SK-N-SH (cell line): ENCODE measurements around the gene PEMT. TPM values are rescaled to one million over a fixed set of nuclear protein-coding genes. Genes with fewer than 3 reads are reported as not detected.

Experiments
- CTCF ChIA-PET: fragments of 300-600, 350-600 bp; formaldehyde crosslinking; extraction: SDS; loops from one replicate; lab custom pipeline; 2021; lab: Yijun Ruan, JAX
- POLR2A ChIA-PET: fragments of 350-600 bp; sonication (Branson Sonifier 250); formaldehyde crosslinking; extraction: SDS; loops from one replicate; lab custom pipeline; 2020; ENCODE audit warnings: antibody characterized with exemption, inconsistent platforms; lab: Yijun Ruan, JAX
- DNase-seq: peaks from one replicate; pipeline ENCODE4 v3.0.0; 2012
- H2AFZ ChIP-seq: fragments of 200-600 bp; sonication (generic); 2 replicates; pipeline ENCODE4 v1.8.1; 2016; ENCODE audit warnings: antibody characterized with exemption, mild to moderate bottlenecking, low read depth
- H3F3A ChIP-seq: fragments of 200-600 bp; sonication (generic); replicated peaks from 2 replicates; pipeline ENCODE3; 2016; ENCODE audit warnings: antibody characterized with exemption, mild to moderate bottlenecking; ENCODE audit not compliant: insufficient read depth
- H3K27ac ChIP-seq, 2 experiments: fragments of 200-500 bp in 1 of 2; fragments of 200-600 bp in 1 of 2; sonication (Bioruptor generic) in 1 of 2; sonication (generic), shearing (Covaris generic) in 1 of 2; 2 replicates each; pipeline versions ENCODE4 v1.5.1 to v1.6.1; 2014 to 2016; ENCODE audit warnings: low read depth in 2 of 2, inconsistent platforms in 1 of 2, low read length in 1 of 2, mild to moderate bottlenecking in 1 of 2, mixed read lengths in 1 of 2
- H3K27me3 ChIP-seq: fragments of 200-600 bp; sonication (generic), shearing (Covaris generic); 2 replicates; pipeline ENCODE4 v1.6.1; 2016; ENCODE audit warnings: mixed run types; ENCODE audit not compliant: insufficient read depth
- H3K36me3 ChIP-seq, 2 experiments: fragments of 200-500 bp in 1 of 2; fragments of 200-600 bp in 1 of 2; sonication (Bioruptor generic) in 1 of 2; sonication (generic) in 1 of 2; replicated peaks in 1 of 2; 2 replicates each; pipeline versions ENCODE3 to v1.5.1; 2014 to 2016; ENCODE audit warnings: low read length in 1 of 2, mild to moderate bottlenecking in 1 of 2; ENCODE audit not compliant: insufficient read depth in 2 of 2, control insufficient read depth in 1 of 2
- H3K4me1 ChIP-seq, 2 experiments: fragments of 200-500 bp in 1 of 2; fragments of 200-600 bp in 1 of 2; sonication (Bioruptor generic) in 1 of 2; sonication (generic), shearing (Covaris generic) in 1 of 2; 2 replicates each; pipeline versions ENCODE4 v1.5.1 to v1.6.1; 2014 to 2016; ENCODE audit warnings: low read depth in 1 of 2, low read length in 1 of 2, mixed run types in 1 of 2; ENCODE audit not compliant: insufficient read depth in 2 of 2, control insufficient read depth in 1 of 2
- H3K4me2 ChIP-seq: fragments of 200-600 bp; sonication (generic), shearing (Covaris generic); 2 replicates; pipeline ENCODE4 v1.6.1; 2017; ENCODE audit warnings: mixed run types
- H3K4me3 ChIP-seq, 2 experiments: fragments of 200-500 bp in 1 of 2; fragments of 200-600 bp in 1 of 2; sonication (Bioruptor generic) in 1 of 2; sonication (generic), shearing (Covaris generic) in 1 of 2; 2 replicates each; pipeline versions ENCODE4 v1.5.1 to v1.8.1; 2014 to 2016; ENCODE audit warnings: low read depth in 2 of 2, inconsistent platforms in 1 of 2, low read length in 1 of 2, mild to moderate bottlenecking in 1 of 2, mixed read lengths in 1 of 2, moderate library complexity in 1 of 2
- H3K79me2 ChIP-seq: fragments of 200-600 bp; sonication (generic); 2 replicates; pipeline ENCODE4 v1.8.1; 2017; ENCODE audit warnings: mild to moderate bottlenecking; ENCODE audit not compliant: insufficient read depth
- H3K9ac ChIP-seq: fragments of 200-600 bp; sonication (generic); 2 replicates; pipeline ENCODE4 v1.6.1; 2017; ENCODE audit warnings: mixed run types
- H3K9me2 ChIP-seq: fragments of 200-600 bp; sonication (generic); 2 replicates; pipeline ENCODE4 v1.6.1; 2017; ENCODE audit warnings: mixed run types
- H3K9me3 ChIP-seq: fragments of 200-600 bp; sonication (generic); 2 replicates; pipeline ENCODE4 v1.6.1; 2017; ENCODE audit warnings: mixed run types, mild to moderate bottlenecking, moderate library complexity
- H4K20me1 ChIP-seq: fragments of 200-600 bp; sonication (generic); 2 replicates; pipeline ENCODE4 v1.6.1; 2017; ENCODE audit warnings: mild to moderate bottlenecking, mixed run types; ENCODE audit not compliant: insufficient read depth
- CHD2 ChIP-seq: fragments of 150-350 bp; IDR thresholded peaks from 2 replicates; pipeline ENCODE4 v1.6.1; 2018; ENCODE audit warnings: low read length; ENCODE audit not compliant: partially characterized antibody
- EP300 ChIP-seq, 2 experiments: IDR thresholded peaks; 2 replicates each; pipeline versions ENCODE4 v1.4.0 to v1.6.1; 2012; ENCODE audit warnings: borderline replicate concordance in 1 of 2, low read depth in 1 of 2, low read length in 1 of 2
- EZH2phosphoT487 ChIP-seq: fragments of 200-600 bp; sonication (generic); IDR thresholded peaks from 2 replicates; pipeline ENCODE4 v1.6.1; 2017; ENCODE audit warnings: low read depth, mixed run types, mild to moderate bottlenecking, antibody characterized with exemption, moderate library complexity, borderline replicate concordance
- FOXM1 ChIP-seq: IDR thresholded peaks from 2 replicates; pipeline ENCODE4 v1.4.0; 2012; ENCODE audit warnings: low read depth, mild to moderate bottlenecking
- GATA2 ChIP-seq: sonication (generic); formaldehyde crosslinking; IDR thresholded peaks from 2 replicates; pipeline ENCODE4 v1.5.0; 2020; ENCODE audit warnings: mild to moderate bottlenecking, missing genetic modification reagents
- MEF2A ChIP-seq: IDR thresholded peaks from 2 replicates; pipeline ENCODE4 v1.4.0; 2012; ENCODE audit warnings: low read depth, borderline replicate concordance
- NFIC ChIP-seq: IDR thresholded peaks from 2 replicates; pipeline ENCODE4 v1.4.0; 2012; ENCODE audit warnings: borderline replicate concordance
- RAD21 ChIP-seq: IDR thresholded peaks from 2 replicates; pipeline ENCODE4 v1.6.1; 2012; ENCODE audit warnings: mild to moderate bottlenecking, low read length
- RCOR1 ChIP-seq: fragments of 150-350 bp; IDR thresholded peaks from 2 replicates; pipeline ENCODE4 v1.6.1; 2017; ENCODE audit warnings: antibody characterized with exemption, low read length
- RXRA ChIP-seq: IDR thresholded peaks from 2 replicates; pipeline ENCODE4 v1.4.0; 2012; ENCODE audit warnings: low read depth, mild to moderate bottlenecking, borderline replicate concordance
- SIN3A ChIP-seq: IDR thresholded peaks from 2 replicates; pipeline ENCODE4 v1.6.1; 2012; ENCODE audit warnings: low read depth, mild to moderate bottlenecking, low read length, moderate library complexity, borderline replicate concordance
- SMC3 ChIP-seq: IDR thresholded peaks from 2 replicates; pipeline ENCODE4 v1.6.1; 2012; ENCODE audit warnings: low read depth, low read length, improper control_type of control experiment
- TAF1 ChIP-seq: IDR thresholded peaks from 2 replicates; pipeline ENCODE4 v1.6.1; 2012; ENCODE audit warnings: low read depth, mild to moderate bottlenecking, low read length, moderate library complexity, borderline replicate concordance
- TCF12 ChIP-seq: IDR thresholded peaks from 2 replicates; pipeline ENCODE4 v1.4.0; 2012
- TEAD4 ChIP-seq: IDR thresholded peaks from 2 replicates; pipeline ENCODE4 v1.4.0; 2012; ENCODE audit warnings: mild to moderate bottlenecking, borderline replicate concordance; ENCODE audit not compliant: insufficient read depth
- WGBS: methylation state at CpG from one replicate; pipeline ENCODE4 v1.1.6; 2017; ENCODE audit warnings: low lambda C conversion rate; 5-methylcytosine and 5-hydroxymethylcytosine counted together
- polyA plus RNA-seq, 3 experiments: library from polyadenylated mRNA; depleted of rRNA; stranded (reverse); fragments of >200 nt; gene quantifications; 2 replicates each; pipeline ENCODE4 v1.2.3, GENCODE V29; 2012
- TF ChIP-seq, protein P1 (sequence below): IDR thresholded peaks from 2 replicates; pipeline ENCODE4 v1.6.1; 2012; ENCODE audit warnings: mild to moderate bottlenecking, low read depth, low read length, moderate library complexity
- TF ChIP-seq, protein P2 (sequence below): IDR thresholded peaks from 2 replicates; pipeline ENCODE4 v1.4.0; 2012; ENCODE audit warnings: low read depth, borderline replicate concordance
- TF ChIP-seq, protein P3 (sequence below): IDR thresholded peaks from 2 replicates; pipeline ENCODE4 v1.4.0; 2012; ENCODE audit warnings: low read depth, borderline replicate concordance
- TF ChIP-seq, protein P4 (sequence below): fragments of 150-350 bp; IDR thresholded peaks from 2 replicates; pipeline ENCODE4 v1.6.1; 2017; ENCODE audit warnings: antibody characterized with exemption, low read length, low read depth, borderline replicate concordance

Gene PEMT
- polyA plus RNA-seq, 1 of the 3 experiments (the other 2 are of a cell fraction), result 52.8 TPM

DNA sequence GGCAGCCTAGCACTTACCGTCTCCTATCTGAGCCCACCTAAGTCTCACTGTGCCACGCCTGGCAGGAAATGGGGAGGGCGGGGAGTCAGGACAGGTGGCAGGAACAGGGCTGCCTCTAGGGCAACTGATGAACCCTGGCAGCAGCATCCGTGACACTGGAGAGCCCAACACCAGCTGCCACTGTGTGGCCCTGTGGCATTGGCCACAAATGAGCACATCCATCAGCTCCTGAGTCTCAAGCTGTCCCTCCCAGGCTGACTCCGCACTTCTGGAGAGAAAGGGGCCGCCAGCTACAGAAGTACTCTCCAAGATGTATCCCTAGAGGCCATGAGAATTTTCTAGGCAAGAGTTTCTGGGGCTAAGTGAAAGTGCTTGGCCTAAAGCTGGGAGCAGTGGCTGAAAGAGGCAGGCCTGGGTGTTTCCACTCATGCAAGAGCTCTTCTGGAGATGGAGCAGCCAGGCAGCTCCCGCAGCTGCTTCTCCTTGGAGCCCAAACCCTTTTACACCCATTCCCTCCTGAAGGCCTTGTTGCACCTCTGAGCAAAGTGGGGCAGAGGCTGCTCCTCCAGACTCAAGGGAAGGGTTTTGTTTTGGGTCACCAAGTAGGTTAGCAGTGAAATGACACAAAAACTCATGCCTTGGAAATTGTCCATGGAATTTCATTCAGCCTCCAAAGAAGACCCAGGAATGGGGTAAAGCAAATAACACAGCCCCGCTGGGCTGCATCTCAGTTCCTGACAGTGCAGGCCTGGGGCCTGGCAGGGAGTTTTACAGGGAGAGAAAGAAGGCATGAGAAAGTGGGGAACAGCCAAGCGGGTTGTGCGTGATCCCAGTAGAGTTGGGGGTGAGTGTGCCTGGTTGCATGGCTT, 25.8 kb downstream of the PEMT start:
- 96% methylated on average over 10 of the region's 10 CpGs for WGBS
- 0 out of 2 replicates have a peak, but pooled peaks cover 4% of the 10 kb centered on the region for H4K20me1 ChIP-seq
- CTCF ChIA-PET, result interaction anchor here (0.5 to 8.1 kb wide), 3 partner anchors 48 to 284 kb away, joined by 3 to 185 read pairs (median 3); partner anchors contain the start of genes COPS3 and RASD1
- no peak overlapping the region for H3K4me2 ChIP-seq
- no peak overlapping the region for H3K9ac ChIP-seq
- no peaks in the 10 kb centered on the region for H3K79me2 ChIP-seq
- no peak overlapping the region for H2AFZ ChIP-seq
- POLR2A ChIA-PET, result interaction anchor here (1.5 kb wide), 1 partner anchor 69 kb away, joined by 6 read pairs; the partner anchor contains the start of gene RASD1
- no peak for TF ChIP-seq NFIC
- TF ChIP-seq EZH2phosphoT487, result no peak
- no peak for TF ChIP-seq SIN3A
- no peak for TF ChIP-seq RCOR1
- TF ChIP-seq, protein P1, sequence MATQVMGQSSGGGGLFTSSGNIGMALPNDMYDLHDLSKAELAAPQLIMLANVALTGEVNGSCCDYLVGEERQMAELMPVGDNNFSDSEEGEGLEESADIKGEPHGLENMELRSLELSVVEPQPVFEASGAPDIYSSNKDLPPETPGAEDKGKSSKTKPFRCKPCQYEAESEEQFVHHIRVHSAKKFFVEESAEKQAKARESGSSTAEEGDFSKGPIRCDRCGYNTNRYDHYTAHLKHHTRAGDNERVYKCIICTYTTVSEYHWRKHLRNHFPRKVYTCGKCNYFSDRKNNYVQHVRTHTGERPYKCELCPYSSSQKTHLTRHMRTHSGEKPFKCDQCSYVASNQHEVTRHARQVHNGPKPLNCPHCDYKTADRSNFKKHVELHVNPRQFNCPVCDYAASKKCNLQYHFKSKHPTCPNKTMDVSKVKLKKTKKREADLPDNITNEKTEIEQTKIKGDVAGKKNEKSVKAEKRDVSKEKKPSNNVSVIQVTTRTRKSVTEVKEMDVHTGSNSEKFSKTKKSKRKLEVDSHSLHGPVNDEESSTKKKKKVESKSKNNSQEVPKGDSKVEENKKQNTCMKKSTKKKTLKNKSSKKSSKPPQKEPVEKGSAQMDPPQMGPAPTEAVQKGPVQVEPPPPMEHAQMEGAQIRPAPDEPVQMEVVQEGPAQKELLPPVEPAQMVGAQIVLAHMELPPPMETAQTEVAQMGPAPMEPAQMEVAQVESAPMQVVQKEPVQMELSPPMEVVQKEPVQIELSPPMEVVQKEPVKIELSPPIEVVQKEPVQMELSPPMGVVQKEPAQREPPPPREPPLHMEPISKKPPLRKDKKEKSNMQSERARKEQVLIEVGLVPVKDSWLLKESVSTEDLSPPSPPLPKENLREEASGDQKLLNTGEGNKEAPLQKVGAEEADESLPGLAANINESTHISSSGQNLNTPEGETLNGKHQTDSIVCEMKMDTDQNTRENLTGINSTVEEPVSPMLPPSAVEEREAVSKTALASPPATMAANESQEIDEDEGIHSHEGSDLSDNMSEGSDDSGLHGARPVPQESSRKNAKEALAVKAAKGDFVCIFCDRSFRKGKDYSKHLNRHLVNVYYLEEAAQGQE, result no peak
- no peak for TF ChIP-seq CHD2
- TF ChIP-seq, protein P2, sequence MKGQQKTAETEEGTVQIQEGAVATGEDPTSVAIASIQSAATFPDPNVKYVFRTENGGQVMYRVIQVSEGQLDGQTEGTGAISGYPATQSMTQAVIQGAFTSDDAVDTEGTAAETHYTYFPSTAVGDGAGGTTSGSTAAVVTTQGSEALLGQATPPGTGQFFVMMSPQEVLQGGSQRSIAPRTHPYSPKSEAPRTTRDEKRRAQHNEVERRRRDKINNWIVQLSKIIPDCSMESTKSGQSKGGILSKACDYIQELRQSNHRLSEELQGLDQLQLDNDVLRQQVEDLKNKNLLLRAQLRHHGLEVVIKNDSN, result no peak
- no peak for TF ChIP-seq RXRA
- H3K27ac ChIP-seq, result no peak overlapping the region; a peak in 1 of 4 replicates
- H3K27me3 ChIP-seq, result no peaks in the 10 kb centered on the region
- no peaks in the 10 kb centered on the region for H3K9me3 ChIP-seq
- DNase-seq, result no peak
- H3K4me1 ChIP-seq, result peaks cover 0 to 48% of the 10 kb centered on the region in 2 experiments; a peak in 1 of 4 replicates
- no peak overlapping the region for H3K4me3 ChIP-seq
- H3K9me2 ChIP-seq, result no peaks in the 10 kb centered on the region
- H3F3A ChIP-seq, result no peaks in the 10 kb centered on the region
- H3K36me3 ChIP-seq, result no peaks in the 10 kb centered on the region

DNA sequence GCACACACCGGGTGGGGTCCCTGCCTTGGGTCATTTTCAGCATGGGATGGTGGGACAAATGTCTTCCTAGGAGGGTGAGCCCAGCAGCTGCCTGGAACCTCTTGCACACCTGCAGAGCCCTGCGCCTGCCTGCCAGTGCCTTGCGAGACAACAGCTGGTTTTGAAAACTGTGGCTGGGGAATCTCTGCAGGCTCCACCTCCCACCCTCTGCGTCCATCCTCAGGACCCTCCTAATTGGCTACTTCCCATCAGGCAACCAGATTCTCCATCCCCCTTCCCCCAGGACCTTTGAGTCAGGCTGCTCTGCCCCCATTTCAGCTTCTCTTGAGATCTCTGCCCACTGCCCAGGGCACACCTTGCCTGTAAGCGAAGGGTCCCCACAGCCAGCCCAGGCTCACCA, 26.6 kb downstream of the PEMT start:
- 0 out of 2 replicates have a peak, but pooled peaks cover 4% of the 10 kb centered on the region for H4K20me1 ChIP-seq
- peaks cover 0 to 40% of the 10 kb centered on the region in 2 experiments; a peak in 1 of 4 replicates for H3K4me1 ChIP-seq
- no peak overlapping the region for H2AFZ ChIP-seq
- H3K9ac ChIP-seq, result no peak overlapping the region
- CTCF ChIA-PET, result interaction anchor here (0.5 to 8.1 kb wide), 5 partner anchors 18 to 284 kb away, joined by 3 to 185 read pairs (median 3); partner anchors contain the start of genes COPS3 and RASD1
- no peaks in the 10 kb centered on the region for H3K27me3 ChIP-seq
- H3K27ac ChIP-seq, result no peak overlapping the region
- no peak overlapping the region for H3K4me2 ChIP-seq
- no peak overlapping the region for H3K4me3 ChIP-seq
- no peaks in the 10 kb centered on the region for H3K9me3 ChIP-seq
- POLR2A ChIA-PET, result interaction anchor here (1.5 kb wide), 1 partner anchor 68 kb away, joined by 6 read pairs; the partner anchor contains the start of gene RASD1
- WGBS, result 96% methylated on average over 2 of the region's 5 CpGs
- H3F3A ChIP-seq, result no peaks in the 10 kb centered on the region
- DNase-seq, result no peak
- H3K36me3 ChIP-seq, result no peaks in the 10 kb centered on the region
- H3K9me2 ChIP-seq, result no peaks in the 10 kb centered on the region
- no peaks in the 10 kb centered on the region for H3K79me2 ChIP-seq
- TF ChIP-seq SMC3 (no peak), FOXM1 (no peak), RAD21 (no peak), SIN3A (no peak), TAF1 (no peak), EP300 (IDR thresholded peaks at IDR 0.05; ENCODE audit: borderline replicate concordance in 1 of 2, low read depth in 1 of 2, low read length in 1 of 2) (no peak), CHD2 (no peak), TEAD4 (no peak), MEF2A (no peak), TCF12 (no peak), GATA2 (CRISPR knock-in tag) (no peak)
- TF ChIP-seq, protein P3, sequence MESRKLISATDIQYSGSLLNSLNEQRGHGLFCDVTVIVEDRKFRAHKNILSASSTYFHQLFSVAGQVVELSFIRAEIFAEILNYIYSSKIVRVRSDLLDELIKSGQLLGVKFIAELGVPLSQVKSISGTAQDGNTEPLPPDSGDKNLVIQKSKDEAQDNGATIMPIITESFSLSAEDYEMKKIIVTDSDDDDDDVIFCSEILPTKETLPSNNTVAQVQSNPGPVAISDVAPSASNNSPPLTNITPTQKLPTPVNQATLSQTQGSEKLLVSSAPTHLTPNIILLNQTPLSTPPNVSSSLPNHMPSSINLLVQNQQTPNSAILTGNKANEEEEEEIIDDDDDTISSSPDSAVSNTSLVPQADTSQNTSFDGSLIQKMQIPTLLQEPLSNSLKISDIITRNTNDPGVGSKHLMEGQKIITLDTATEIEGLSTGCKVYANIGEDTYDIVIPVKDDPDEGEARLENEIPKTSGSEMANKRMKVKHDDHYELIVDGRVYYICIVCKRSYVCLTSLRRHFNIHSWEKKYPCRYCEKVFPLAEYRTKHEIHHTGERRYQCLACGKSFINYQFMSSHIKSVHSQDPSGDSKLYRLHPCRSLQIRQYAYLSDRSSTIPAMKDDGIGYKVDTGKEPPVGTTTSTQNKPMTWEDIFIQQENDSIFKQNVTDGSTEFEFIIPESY, result no peak
- TF ChIP-seq, protein P4, sequence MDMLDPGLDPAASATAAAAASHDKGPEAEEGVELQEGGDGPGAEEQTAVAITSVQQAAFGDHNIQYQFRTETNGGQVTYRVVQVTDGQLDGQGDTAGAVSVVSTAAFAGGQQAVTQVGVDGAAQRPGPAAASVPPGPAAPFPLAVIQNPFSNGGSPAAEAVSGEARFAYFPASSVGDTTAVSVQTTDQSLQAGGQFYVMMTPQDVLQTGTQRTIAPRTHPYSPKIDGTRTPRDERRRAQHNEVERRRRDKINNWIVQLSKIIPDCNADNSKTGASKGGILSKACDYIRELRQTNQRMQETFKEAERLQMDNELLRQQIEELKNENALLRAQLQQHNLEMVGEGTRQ, result no peak
